ENCODE results near the gene ANK3.

The ANK3 gene

GRCh38 chr10:60029475-60029874 lies 360.2 kb downstream of the ANK3 start:
- no peak for DNase-seq (ENCODE audit: extremely low read depth, low read depth)

GRCh38 chr10:60028081-60028480 lies 361.6 kb downstream of the ANK3 start:
- no peak for TF ChIP-seq CTCF (IDR thresholded peaks at IDR 0.05; ENCODE audit: low read depth, low read length)
- DNase-seq (ENCODE audit: extremely low read depth, low read depth): no peak

More at GRCh38 chr10:60029475-60029874, 360.2 kb downstream of the ANK3 start:
- no peak for TF ChIP-seq CTCF (IDR thresholded peaks at IDR 0.05; ENCODE audit: low read depth, low read length)

- no peak for DNase-seq (ENCODE audit: extremely low read depth, low read depth)
- no peak for TF ChIP-seq CTCF (IDR thresholded peaks at IDR 0.05; ENCODE audit: low read depth, low read length)
Measured at GRCh38 chr10:60025279-60025678, 364.4 kb downstream of the ANK3 start.

- TF ChIP-seq CTCF (IDR thresholded peaks at IDR 0.05; ENCODE audit: low read depth, low read length): no peak
- no peak for DNase-seq (ENCODE audit: extremely low read depth, low read depth)
Measured at GRCh38 chr10:60024506-60024905, 365.2 kb downstream of the ANK3 start.

- TF ChIP-seq CTCF (IDR thresholded peaks at IDR 0.05; ENCODE audit: low read depth, low read length): no peak
- no peak for DNase-seq (ENCODE audit: extremely low read depth, low read depth)
Measured at GRCh38 chr10:60023155-60023877, 366.4 kb downstream of the ANK3 start.

- TF ChIP-seq CTCF (IDR thresholded peaks at IDR 0.05; ENCODE audit: low read depth, low read length): no peak
- no peak for DNase-seq (ENCODE audit: extremely low read depth, low read depth)
Measured at GRCh38 chr10:60021361-60021760, 368.3 kb downstream of the ANK3 start.

- TF ChIP-seq CTCF (IDR thresholded peaks at IDR 0.05; ENCODE audit: low read depth, low read length): no peak
- no peak for DNase-seq (ENCODE audit: extremely low read depth, low read depth)
Measured at GRCh38 chr10:60016794-60017193, 372.9 kb downstream of the ANK3 start.
